NCI-H1930 (cell line): Measurements from ENCODE around the gene TAF1A.

Source experiments
- DNase-seq, 2 experiments: peaks; one replicate each; lab custom pipeline; 2025; lab: John Stamatoyannopoulos, UW

Gene TAF1A

GRCh38 chr1:222535455-222535854, 54.3 kb downstream of the TAF1A start:
- no peak for DNase-seq

GRCh38 chr1:222530852-222531251, 58.9 kb downstream of the TAF1A start:
- DNase-seq: no peak

GRCh38 chr1:222529916-222530315, 59.8 kb downstream of the TAF1A start:
- DNase-seq: no peak

GRCh38 chr1:222529181-222529580, 60.6 kb downstream of the TAF1A start:
- no peak for DNase-seq

GRCh38 chr1:222525951-222526350, 63.8 kb downstream of the TAF1A start:
- DNase-seq: no peak

- DNase-seq: no peak
These were observed 65.9 kb downstream of the TAF1A start for GRCh38 chr1:222523852-222524251.

- no peak for DNase-seq
These were observed 67.4 kb downstream of the TAF1A start for GRCh38 chr1:222522105-222522915.

- DNase-seq: no peak
These were observed 68.2 kb downstream of the TAF1A start for GRCh38 chr1:222521299-222522104.
